OCI-LY3 (cell line): ENCODE results near the gene TNS3.

Experiments
- H2AFZ ChIP-seq: fragments of 200-600, 300-600 bp; shearing (Covaris generic); 2 replicates; pipeline ENCODE4 v1.6.0; 2014; ENCODE audit warnings: antibody characterized with exemption, low read depth, low read length
- H3K27ac ChIP-seq: fragments of 200-600, 300-600 bp; sonication (generic); 2 replicates; pipeline ENCODE4 v1.5.1; 2014; ENCODE audit warnings: mild to moderate bottlenecking, low read length, moderate library complexity, mixed read lengths
- H3K27me3 ChIP-seq: fragments of 200-600, 300-600 bp; sonication (generic); 2 replicates; pipeline ENCODE4 v1.6.1; 2014; ENCODE audit warnings: low read depth, low read length, mixed read lengths
- H3K36me3 ChIP-seq: fragments of 200-600, 300-600 bp; sonication (generic); replicated peaks from 2 replicates; pipeline ENCODE3; 2014; ENCODE audit warnings: low read depth, low read length, mixed read lengths
- H3K4me1 ChIP-seq: fragments of 300-600, 200-600 bp; sonication (generic); 2 replicates; pipeline ENCODE4 v1.6.1; 2014; ENCODE audit warnings: low read length, mixed read lengths
- H3K4me2 ChIP-seq: fragments of 200-600, 300-600 bp; sonication (generic); 2 replicates; pipeline ENCODE4 v1.6.1; 2014; ENCODE audit warnings: low read length, mixed read lengths
- H3K4me3 ChIP-seq: fragments of 300-600, 200-600 bp; sonication (generic); 2 replicates; pipeline ENCODE4 v1.5.1; 2014; ENCODE audit warnings: antibody characterized with exemption, mild to moderate bottlenecking, low read length, moderate library complexity
- H3K79me2 ChIP-seq: fragments of 300-600, 200-600 bp; shearing (Covaris generic); 2 replicates; pipeline ENCODE4 v1.6.1; 2014; ENCODE audit warnings: mild to moderate bottlenecking, low read length, mixed read lengths
- H3K9ac ChIP-seq: fragments of 300-600, 200-600 bp; shearing (Covaris generic); 2 replicates; pipeline ENCODE4 v1.6.0; 2014; ENCODE audit warnings: mild to moderate bottlenecking, low read length, moderate library complexity
- H3K9me3 ChIP-seq: fragments of 200-600, 300-600 bp; shearing (Covaris generic); 2 replicates; pipeline ENCODE4 v1.6.1; 2014; ENCODE audit warnings: low read length, mixed read lengths; ENCODE audit not compliant: insufficient read depth
- H4K20me1 ChIP-seq: fragments of 200-600, 300-600 bp; sonication (generic); 2 replicates; pipeline ENCODE4 v1.6.1; 2016; ENCODE audit warnings: low read length, mixed read lengths; ENCODE audit not compliant: insufficient read depth
- EZH2phosphoT487 ChIP-seq: fragments of 200-600 bp; shearing (Covaris generic); IDR thresholded peaks from 2 replicates; pipeline ENCODE4 v1.6.1; 2018; ENCODE audit warnings: antibody characterized with exemption, mixed run types, low read depth
- TF ChIP-seq, protein P1 (sequence below): fragments of 200-600, 300-600 bp; sonication (generic); IDR thresholded peaks from 2 replicates; pipeline ENCODE4 v1.5.1; 2014; ENCODE audit warnings: antibody characterized with exemption, low read length, low read depth

The TNS3 gene

DNA sequence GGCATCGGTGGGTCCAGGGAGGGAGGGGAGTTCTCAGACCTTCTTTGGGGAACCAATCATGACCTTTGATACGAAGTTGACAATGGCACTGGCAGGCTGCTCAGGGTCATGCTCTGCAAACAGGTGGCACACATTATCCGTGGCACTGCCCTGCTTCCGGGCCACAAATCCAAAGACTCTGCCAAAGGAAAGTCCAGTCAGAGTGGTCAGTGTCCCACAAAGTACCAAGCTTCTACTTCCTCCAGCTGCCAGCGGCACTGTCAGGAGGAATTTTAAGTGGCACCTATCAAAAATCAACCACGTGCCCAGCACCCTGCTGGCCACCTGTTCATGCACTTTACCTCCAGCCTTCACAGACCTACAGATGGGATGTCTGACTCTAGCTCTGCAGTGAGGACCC is 303.9 kb downstream of the TNS3 start:
- TF ChIP-seq EZH2phosphoT487 = no peak
- TF ChIP-seq, protein P1, sequence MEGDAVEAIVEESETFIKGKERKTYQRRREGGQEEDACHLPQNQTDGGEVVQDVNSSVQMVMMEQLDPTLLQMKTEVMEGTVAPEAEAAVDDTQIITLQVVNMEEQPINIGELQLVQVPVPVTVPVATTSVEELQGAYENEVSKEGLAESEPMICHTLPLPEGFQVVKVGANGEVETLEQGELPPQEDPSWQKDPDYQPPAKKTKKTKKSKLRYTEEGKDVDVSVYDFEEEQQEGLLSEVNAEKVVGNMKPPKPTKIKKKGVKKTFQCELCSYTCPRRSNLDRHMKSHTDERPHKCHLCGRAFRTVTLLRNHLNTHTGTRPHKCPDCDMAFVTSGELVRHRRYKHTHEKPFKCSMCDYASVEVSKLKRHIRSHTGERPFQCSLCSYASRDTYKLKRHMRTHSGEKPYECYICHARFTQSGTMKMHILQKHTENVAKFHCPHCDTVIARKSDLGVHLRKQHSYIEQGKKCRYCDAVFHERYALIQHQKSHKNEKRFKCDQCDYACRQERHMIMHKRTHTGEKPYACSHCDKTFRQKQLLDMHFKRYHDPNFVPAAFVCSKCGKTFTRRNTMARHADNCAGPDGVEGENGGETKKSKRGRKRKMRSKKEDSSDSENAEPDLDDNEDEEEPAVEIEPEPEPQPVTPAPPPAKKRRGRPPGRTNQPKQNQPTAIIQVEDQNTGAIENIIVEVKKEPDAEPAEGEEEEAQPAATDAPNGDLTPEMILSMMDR = no peak
- Histone ChIP-seq H3K4me2 (no peak overlapping the region), H3K4me1 (no peaks in the 10 kb centered on the region), H2AFZ (no peak overlapping the region), H3K4me3 (no peak overlapping the region), H3K9ac (no peak overlapping the region), H3K27ac (no peak overlapping the region), H3K27me3 (no peaks in the 10 kb centered on the region), H3K79me2 (no peaks in the 10 kb centered on the region), H4K20me1 (no peaks in the 10 kb centered on the region), H3K36me3 (no peaks in the 10 kb centered on the region), H3K9me3 (no peaks in the 10 kb centered on the region)

DNA sequence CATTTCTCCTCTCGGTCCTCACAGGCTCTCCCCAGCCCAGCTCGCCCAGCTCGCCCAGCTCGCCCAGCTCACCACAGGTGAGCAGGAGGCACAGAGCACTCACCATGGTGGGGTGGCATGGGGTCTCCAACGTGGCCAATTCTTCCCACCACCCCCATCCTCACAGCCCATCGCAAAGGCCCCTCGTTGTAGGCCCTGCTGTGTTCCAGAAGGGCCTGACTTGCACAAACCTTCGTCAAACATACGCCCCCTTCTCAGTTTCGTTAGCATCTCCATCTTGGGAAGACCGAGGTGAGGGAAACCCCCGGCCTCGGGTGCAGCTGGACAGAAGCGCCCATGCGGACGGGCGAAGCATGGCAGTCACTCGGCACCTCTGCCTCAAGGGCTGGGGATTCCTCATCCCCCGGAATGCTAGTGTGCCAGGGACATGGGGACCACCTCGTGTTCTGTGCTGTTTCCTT is 304.6 kb downstream of the TNS3 start:
- no peaks in the 10 kb centered on the region for H3K36me3 ChIP-seq
- no peaks in the 10 kb centered on the region for H3K9me3 ChIP-seq
- no peak overlapping the region for H3K4me3 ChIP-seq
- H3K27me3 ChIP-seq = no peaks in the 10 kb centered on the region
- H3K79me2 ChIP-seq = no peaks in the 10 kb centered on the region
- TF ChIP-seq, protein P1 = no peak
- TF ChIP-seq EZH2phosphoT487 = no peak
- no peaks in the 10 kb centered on the region for H4K20me1 ChIP-seq
- H3K9ac ChIP-seq = no peak overlapping the region
- H3K4me2 ChIP-seq = no peak overlapping the region
- no peaks in the 10 kb centered on the region for H3K4me1 ChIP-seq
- H2AFZ ChIP-seq = no peak overlapping the region
- no peak overlapping the region for H3K27ac ChIP-seq

DNA sequence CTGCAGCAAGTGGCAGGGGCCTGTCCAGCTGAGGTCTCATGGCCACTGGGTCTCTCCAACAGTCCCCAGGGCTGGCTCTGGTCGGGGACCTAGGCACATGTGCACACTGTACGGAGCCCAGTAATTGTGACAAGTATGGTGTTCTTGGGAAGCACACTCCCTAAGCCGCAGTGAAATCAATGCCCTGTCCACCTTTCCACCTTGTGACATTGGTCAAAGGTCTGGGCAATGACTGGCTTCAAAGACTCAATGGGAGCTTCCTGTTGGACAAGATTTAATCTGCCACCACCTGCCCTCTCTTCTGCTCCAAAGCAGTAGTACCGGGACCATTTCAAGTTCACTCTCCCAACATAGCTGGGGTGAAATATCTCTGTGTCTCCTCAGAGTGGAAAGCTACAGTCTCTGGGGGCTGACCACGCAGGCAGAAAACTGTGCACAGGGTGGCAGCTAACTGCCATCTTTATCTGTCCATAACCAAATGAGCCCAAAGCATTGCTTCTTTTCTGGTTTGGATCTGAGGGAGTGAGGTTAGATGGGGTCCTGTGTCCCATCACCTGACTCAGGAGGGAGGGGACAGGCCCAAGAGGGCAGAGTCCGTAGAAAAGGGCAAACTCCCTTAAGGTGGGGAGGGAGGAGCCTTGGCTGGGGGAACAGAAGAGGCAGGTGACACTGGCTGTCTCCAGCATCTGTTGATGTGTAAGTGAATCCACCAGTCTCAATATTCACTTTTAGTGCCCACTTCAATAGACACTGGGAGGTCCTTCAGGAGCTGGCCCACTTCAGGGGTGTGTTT is 307.7 kb downstream of the TNS3 start:
- Histone ChIP-seq H3K4me1 (no peaks in the 10 kb centered on the region), H3K79me2 (no peaks in the 10 kb centered on the region), H2AFZ (no peak overlapping the region), H3K9ac (no peak overlapping the region), H3K36me3 (no peaks in the 10 kb centered on the region), H3K4me3 (no peak overlapping the region), H3K27me3 (no peaks in the 10 kb centered on the region), H3K27ac (no peak overlapping the region), H3K9me3 (no peaks in the 10 kb centered on the region), H3K4me2 (no peak overlapping the region), H4K20me1 (no peaks in the 10 kb centered on the region)
- TF ChIP-seq, protein P1 = no peak
- TF ChIP-seq EZH2phosphoT487 = no peak

DNA sequence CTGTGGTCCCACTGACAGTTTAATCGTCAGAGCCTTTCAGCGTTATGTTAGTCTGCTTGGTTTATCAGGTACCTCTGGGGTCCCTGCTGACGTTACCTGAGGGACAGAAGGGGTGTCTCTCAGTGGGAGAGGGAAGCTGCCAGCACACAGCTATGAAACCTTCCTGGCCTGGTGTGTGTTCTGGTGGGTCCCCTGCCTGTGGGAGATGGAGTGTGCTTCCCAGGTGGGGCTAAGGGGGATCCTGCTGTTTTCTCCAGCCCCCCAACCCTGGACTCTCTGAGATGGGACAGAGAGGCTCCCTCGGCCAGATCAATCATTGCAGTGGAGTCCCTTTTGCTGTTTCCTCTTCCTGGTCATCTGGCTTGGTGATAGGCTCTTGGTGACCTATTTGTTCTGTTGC is 308.8 kb downstream of the TNS3 start:
- no peaks in the 10 kb centered on the region for H3K27me3 ChIP-seq
- H3K36me3 ChIP-seq = no peaks in the 10 kb centered on the region
- no peaks in the 10 kb centered on the region for H4K20me1 ChIP-seq
- no peak overlapping the region for H3K4me3 ChIP-seq
- H3K9me3 ChIP-seq = no peaks in the 10 kb centered on the region
- no peak overlapping the region for H3K4me2 ChIP-seq
- no peak overlapping the region for H3K9ac ChIP-seq
- H3K79me2 ChIP-seq = no peaks in the 10 kb centered on the region
- no peaks in the 10 kb centered on the region for H3K4me1 ChIP-seq
- no peak overlapping the region for H3K27ac ChIP-seq
- no peak overlapping the region for H2AFZ ChIP-seq
- TF ChIP-seq, protein P1 = no peak
- no peak for TF ChIP-seq EZH2phosphoT487
